ENCODE data around the gene TRAPPC2. TPM values are rescaled to one million over a fixed set of nuclear protein-coding genes. Genes with fewer than 3 reads are reported as not detected.

The TRAPPC2 gene
- total RNA-seq, 1 donor: 28.1 TPM

DNA sequence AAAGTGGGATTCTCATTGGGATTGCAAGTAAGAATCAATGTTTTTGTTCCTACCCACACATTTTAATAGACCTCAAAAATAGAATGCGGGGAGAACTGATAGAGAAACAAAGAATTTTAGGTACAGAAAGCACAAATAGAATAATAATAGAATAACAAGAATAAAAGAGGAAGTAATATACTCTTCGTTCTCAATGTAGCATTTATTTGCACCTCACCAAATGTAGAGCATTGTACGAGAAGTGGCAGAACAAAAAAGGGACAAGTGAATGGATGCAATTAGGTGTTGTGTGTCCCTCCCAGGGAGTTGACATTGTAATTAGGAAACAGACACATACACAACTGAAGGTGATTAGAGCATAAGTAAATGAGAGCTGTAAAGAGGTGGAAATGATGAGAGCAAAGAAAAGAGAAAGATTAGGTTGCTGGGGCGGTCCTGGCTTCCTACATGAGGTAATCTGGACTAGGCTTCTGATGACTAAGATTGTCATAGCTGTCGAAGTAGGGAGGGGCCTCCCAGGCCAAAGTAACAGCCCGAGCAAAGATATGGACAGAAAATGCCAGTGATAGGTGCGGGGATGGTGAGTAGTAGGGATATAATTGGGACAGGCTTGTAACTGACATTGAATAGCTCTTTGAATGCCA, 35.1 kb downstream of the TRAPPC2 start:
- no peak for DNase-seq (ENCODE audit: low read depth)
- no peak for TF ChIP-seq CTCF (IDR thresholded peaks at IDR 0.05; ENCODE audit: insufficient read depth, low read depth, low read length)
- no peak overlapping the region for H3K4me3 ChIP-seq (ENCODE audit: low read depth, low read length)

GRCh38 chrX:13698432-13698831, 36.0 kb downstream of the TRAPPC2 start:
- no peak for TF ChIP-seq CTCF (IDR thresholded peaks at IDR 0.05; ENCODE audit: insufficient read depth, low read depth, low read length)
- no peak for DNase-seq (ENCODE audit: low read depth)
- H3K4me3 ChIP-seq (ENCODE audit: low read depth, low read length): no peak overlapping the region

- DNase-seq (ENCODE audit: low read depth): no peak
- no peak overlapping the region for H3K4me3 ChIP-seq (ENCODE audit: low read depth, low read length)
- no peak for TF ChIP-seq CTCF (IDR thresholded peaks at IDR 0.05; ENCODE audit: insufficient read depth, low read depth, low read length)
Measured at GRCh38 chrX:13697976-13698375, 36.4 kb downstream of the TRAPPC2 start.

- no peak for DNase-seq (ENCODE audit: low read depth)
- H3K4me3 ChIP-seq (ENCODE audit: low read depth, low read length): no peak overlapping the region
- TF ChIP-seq CTCF (IDR thresholded peaks at IDR 0.05; ENCODE audit: insufficient read depth, low read depth, low read length): no peak
Measured at GRCh38 chrX:13697455-13697854, 37.0 kb downstream of the TRAPPC2 start.

- DNase-seq (ENCODE audit: low read depth): no peak
- TF ChIP-seq CTCF (IDR thresholded peaks at IDR 0.05; ENCODE audit: insufficient read depth, low read depth, low read length): no peak
- H3K4me3 ChIP-seq (ENCODE audit: low read depth, low read length): no peak overlapping the region
Measured at GRCh38 chrX:13695601-13696115, 38.8 kb downstream of the TRAPPC2 start.

DNA sequence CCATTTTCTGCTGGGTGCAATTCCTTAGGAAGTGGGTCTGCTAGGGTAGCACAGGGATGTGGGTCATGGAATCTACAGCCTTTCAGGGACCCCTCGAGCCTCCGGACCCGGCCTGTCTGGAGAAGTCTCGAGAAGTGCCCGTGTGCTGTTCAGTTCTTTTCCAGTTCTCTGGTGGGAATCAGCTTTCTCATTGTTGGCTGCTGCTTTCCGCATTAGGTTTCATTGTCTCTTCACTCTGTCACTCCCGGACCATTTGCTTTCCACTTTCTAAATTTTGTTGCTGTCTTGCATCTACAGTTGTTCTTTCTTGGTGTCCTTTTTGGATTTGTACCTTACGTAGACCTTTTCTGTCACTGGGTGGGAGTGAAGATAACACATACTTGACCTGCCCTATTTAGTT, 39.4 kb downstream of the TRAPPC2 start:
- no peak for TF ChIP-seq CTCF (IDR thresholded peaks at IDR 0.05; ENCODE audit: insufficient read depth, low read depth, low read length)
- no peak overlapping the region for H3K4me3 ChIP-seq (ENCODE audit: low read depth, low read length)
- DNase-seq (ENCODE audit: low read depth): no peak

GRCh38 chrX:13694359-13694758, 40.1 kb downstream of the TRAPPC2 start:
- TF ChIP-seq CTCF (IDR thresholded peaks at IDR 0.05; ENCODE audit: insufficient read depth, low read depth, low read length): no peak
- no peak for DNase-seq (ENCODE audit: low read depth)
- H3K4me3 ChIP-seq (ENCODE audit: low read depth, low read length): no peak overlapping the region

Measured in fibroblast of villous mesenchyme (primary cell).